Astrocyte of the hippocampus (primary cell): ENCODE data around the gene RBM28.
A peak's percentile ranks its signal among the peaks of the same experiment; 100 is the strongest.

ENCODE experiments used
- DNase-seq: peaks from one replicate; pipeline ENCODE4 v3.0.0; 2011; ENCODE audit warnings: low read depth, low spot score

RBM28 gene, protein sequence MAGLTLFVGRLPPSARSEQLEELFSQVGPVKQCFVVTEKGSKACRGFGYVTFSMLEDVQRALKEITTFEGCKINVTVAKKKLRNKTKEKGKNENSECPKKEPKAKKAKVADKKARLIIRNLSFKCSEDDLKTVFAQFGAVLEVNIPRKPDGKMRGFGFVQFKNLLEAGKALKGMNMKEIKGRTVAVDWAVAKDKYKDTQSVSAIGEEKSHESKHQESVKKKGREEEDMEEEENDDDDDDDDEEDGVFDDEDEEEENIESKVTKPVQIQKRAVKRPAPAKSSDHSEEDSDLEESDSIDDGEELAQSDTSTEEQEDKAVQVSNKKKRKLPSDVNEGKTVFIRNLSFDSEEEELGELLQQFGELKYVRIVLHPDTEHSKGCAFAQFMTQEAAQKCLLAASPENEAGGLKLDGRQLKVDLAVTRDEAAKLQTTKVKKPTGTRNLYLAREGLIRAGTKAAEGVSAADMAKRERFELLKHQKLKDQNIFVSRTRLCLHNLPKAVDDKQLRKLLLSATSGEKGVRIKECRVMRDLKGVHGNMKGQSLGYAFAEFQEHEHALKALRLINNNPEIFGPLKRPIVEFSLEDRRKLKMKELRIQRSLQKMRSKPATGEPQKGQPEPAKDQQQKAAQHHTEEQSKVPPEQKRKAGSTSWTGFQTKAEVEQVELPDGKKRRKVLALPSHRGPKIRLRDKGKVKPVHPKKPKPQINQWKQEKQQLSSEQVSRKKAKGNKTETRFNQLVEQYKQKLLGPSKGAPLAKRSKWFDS

GRCh38 chr7:128343554-128344430 is at the start of gene RBM28:
Gene RBM28 (minus strand): TSS chr7:128343908. CDS start chr7:128343793, 115 bp downstream.
- DNase-seq: peak; percentile 96

GRCh38 chr7:128392446-128393327 is 49.0 kb upstream of the RBM28 start:
- no peak for DNase-seq

GRCh38 chr7:128391805-128392204 is 48.1 kb upstream of the RBM28 start:
- no peak for DNase-seq

DNA sequence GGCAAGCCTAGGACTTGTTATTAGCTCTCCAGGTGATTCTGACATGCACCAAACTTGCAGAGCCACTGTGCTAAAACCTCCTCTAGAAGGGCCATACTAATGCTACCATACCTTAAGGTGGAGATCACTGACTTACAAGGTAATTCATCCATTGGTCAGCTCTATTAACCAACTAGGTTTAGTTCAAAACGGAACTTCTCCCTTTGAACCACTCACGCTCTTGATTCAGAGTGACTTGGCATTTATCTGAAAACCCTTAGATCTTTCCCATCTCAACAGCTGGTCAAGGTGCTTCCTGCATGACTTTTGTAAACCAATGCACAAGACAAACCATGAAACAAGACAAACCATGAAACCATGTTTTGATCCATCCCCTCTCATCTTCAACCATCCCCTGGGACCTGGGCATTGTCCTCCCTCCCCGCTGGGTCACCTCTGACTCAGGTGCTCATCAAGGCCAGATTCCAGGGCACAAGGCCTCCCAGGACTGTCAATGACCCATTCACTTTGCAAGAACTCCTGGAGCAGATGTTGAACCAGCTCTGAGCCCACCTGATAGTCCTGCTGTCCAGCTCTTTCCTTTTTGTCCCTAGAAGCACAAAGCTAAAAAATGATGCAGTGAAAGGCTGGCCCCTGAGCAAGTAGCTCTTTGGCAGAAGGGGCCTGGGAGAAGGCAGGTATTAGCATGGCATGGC is 47.3 kb upstream of the RBM28 start:
- DNase-seq: no peak

DNA sequence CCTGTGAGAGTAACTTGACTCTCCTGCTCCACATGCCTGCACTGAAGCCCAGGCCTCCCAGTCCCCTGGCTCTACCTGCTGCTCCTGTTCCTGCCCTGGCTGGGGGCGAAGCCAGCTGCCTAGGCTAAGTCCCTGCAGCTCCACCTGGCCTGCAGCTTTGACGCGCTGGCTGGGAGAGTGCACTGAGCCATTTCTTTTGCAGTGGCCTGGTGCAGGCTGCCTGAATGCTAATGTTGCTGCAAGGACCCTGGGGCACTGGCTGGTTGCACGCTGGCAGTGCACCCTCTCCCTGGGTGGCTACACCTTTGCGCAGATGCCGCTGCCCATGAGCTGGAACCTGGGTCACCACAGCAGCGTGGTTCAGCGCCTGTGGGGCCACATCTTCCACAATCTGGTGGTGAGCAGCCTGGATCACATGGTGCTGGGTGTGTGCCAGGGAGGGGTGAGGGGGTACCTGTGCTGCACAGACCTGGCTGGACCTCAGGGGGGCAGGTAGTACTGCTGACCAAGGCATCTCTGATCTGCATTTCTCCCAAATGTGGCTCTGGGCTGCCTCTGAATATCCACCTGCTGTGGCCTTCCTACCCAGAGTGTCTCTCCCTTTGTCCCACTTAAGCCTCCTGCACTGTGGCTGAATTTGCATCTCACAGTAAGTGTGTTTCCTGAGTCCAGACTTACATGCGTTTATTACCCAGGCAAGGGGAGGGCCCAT is 46.1 kb upstream of the RBM28 start:
- no peak for DNase-seq

- no peak for DNase-seq
Observed at GRCh38 chr7:128389085-128389617, 45.4 kb upstream of the RBM28 start.

DNA sequence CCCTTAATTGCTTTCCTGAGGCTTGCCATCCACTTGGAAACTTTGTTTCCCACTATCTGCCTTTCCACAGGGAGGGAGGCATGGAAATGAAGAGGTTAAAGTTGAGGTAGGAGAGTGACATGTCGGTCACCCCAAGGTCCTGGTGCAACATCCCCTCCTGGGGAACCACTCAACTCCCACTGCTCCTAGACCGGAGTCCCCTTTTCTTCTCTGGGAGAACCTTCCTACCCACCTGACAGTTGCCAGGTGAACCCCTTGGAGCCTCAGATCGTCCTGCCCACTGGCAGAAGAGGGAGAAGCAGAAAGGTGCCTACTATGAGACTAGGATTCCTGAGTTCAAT is 44.4 kb upstream of the RBM28 start:
- DNase-seq: no peak

- peak; percentile 89 for DNase-seq
Observed at GRCh38 chr7:128387216-128388144, 43.8 kb upstream of the RBM28 start.

- no peak for DNase-seq
Observed at GRCh38 chr7:128385988-128386925, 42.5 kb upstream of the RBM28 start.

GRCh38 chr7:128384726-128385125 is 41.0 kb upstream of the RBM28 start:
- DNase-seq: no peak

DNA sequence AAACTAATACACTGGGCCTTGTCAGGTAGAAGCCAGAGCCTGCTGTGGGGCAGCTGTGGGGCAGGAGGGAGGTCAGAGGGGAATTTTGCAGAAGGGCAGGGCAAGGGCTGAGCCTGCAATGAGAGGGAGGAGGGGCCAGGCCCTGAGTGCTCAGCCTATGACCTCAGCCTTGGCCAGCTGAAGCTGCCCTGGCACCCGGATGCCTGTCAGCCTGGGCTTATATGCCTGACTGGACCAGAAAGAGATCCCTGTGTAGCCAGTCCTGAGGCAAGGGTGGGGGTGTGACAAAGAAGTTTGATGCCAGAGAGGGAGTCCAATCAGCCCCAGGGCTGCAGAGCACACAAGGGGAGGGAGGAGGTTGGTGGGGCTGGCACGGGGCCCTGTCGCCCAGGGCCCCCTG is 40.1 kb upstream of the RBM28 start:
- peak; percentile 40 for DNase-seq

GRCh38 chr7:128381161-128381821 is 37.6 kb upstream of the RBM28 start:
- no peak for DNase-seq

GRCh38 chr7:128380483-128381106 is 36.9 kb upstream of the RBM28 start:
- DNase-seq: no peak

GRCh38 chr7:128379900-128380479 is 36.3 kb upstream of the RBM28 start:
- DNase-seq: no peak

- no peak for DNase-seq
Observed at GRCh38 chr7:128378637-128379036, 34.9 kb upstream of the RBM28 start.

DNA sequence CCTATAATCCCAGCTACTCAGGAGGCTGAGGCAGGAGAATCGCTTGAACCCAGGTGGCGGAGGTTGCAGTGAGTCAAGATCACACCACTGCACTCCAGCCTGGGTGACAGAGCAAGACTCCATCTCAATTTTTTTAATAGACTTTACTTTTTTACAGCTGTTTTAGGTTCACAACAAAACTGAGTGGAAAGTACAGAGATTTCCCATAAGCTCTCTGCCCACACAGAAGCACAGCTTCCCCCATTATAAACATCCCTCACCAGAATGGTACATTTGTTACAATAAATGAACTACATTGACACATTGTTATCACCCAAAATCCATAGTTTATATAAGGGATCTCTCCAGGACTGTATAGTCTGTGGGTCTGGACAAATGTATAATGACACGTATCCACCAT is 32.4 kb upstream of the RBM28 start:
- DNase-seq: no peak
